ENCODE measurements around the gene ETV3.

The ETV3 gene

GRCh38 chr1:157141212-157141855 lies 3.1 kb upstream of the ETV3 start:
- in situ Hi-C loops (cut with MboI; ENCODE audit: low sequenced_read_pairs, unreplicated experiment), result no loop called here
- no peak for DNase-seq (ENCODE audit: low spot score)
- TF ChIP-seq CTCF (IDR thresholded peaks at IDR 0.05; ENCODE audit: borderline replicate concordance, control extremely low read depth, extremely low read depth, insufficient read depth, missing control alignments), result no peak

GRCh38 chr1:157140063-157140588 lies 1.9 kb upstream of the ETV3 start:
- in situ Hi-C loops (cut with MboI; ENCODE audit: low sequenced_read_pairs, unreplicated experiment), result no loop called here
- no peak for TF ChIP-seq CTCF (IDR thresholded peaks at IDR 0.05; ENCODE audit: borderline replicate concordance, control extremely low read depth, extremely low read depth, insufficient read depth, missing control alignments)
- DNase-seq (ENCODE audit: low spot score), result no peak

GRCh38 chr1:157139052-157139715 lies 989 bp upstream of the ETV3 start:
- in situ Hi-C loops (cut with MboI; ENCODE audit: low sequenced_read_pairs, unreplicated experiment), result no loop called here

GRCh38 chr1:157137408-157138219 lies 581 bp downstream of the ETV3 start:
- TF ChIP-seq CTCF (IDR thresholded peaks at IDR 0.05; ENCODE audit: borderline replicate concordance, control extremely low read depth, extremely low read depth, insufficient read depth, missing control alignments), result no peak
- in situ Hi-C loops (cut with MboI; ENCODE audit: low sequenced_read_pairs, unreplicated experiment), result no loop called here
- peak; percentile 39 for DNase-seq (ENCODE audit: low spot score)

More at GRCh38 chr1:157139052-157139715, 989 bp upstream of the ETV3 start:
- no peak for DNase-seq (ENCODE audit: low spot score)
- TF ChIP-seq CTCF (IDR thresholded peaks at IDR 0.05; ENCODE audit: borderline replicate concordance, control extremely low read depth, extremely low read depth, insufficient read depth, missing control alignments), result no peak

GRCh38 chr1:157137046-157137407 lies 1.2 kb downstream of the ETV3 start:
- no peak for TF ChIP-seq CTCF (IDR thresholded peaks at IDR 0.05; ENCODE audit: borderline replicate concordance, control extremely low read depth, extremely low read depth, insufficient read depth, missing control alignments)
- no peak for DNase-seq (ENCODE audit: low spot score)
- in situ Hi-C loops (cut with MboI; ENCODE audit: low sequenced_read_pairs, unreplicated experiment), result no loop called here

GRCh38 chr1:157136133-157136532 lies 2.1 kb downstream of the ETV3 start:
- in situ Hi-C loops (cut with MboI; ENCODE audit: low sequenced_read_pairs, unreplicated experiment), result no loop called here
- TF ChIP-seq CTCF (IDR thresholded peaks at IDR 0.05; ENCODE audit: borderline replicate concordance, control extremely low read depth, extremely low read depth, insufficient read depth, missing control alignments), result no peak
- no peak for DNase-seq (ENCODE audit: low spot score)
